OCI-LY7 (cell line): ENCODE measurements around the gene ZCCHC13. TPM values are rescaled to one million over a fixed set of nuclear protein-coding genes. Genes with fewer than 3 reads are reported as not detected.
A peak's percentile ranks its signal among the peaks of the same experiment; 100 is the strongest.

ENCODE experiments used
- BruUV-seq: library from RNA; stranded (reverse); fragments of 400-500 nt; replicated peaks from 2 replicates; lab custom pipeline; 2021; lab: Mats Ljungman, UMichigan
- CTCF ChIA-PET: fragments of 300-600 bp; sonication (Branson Sonifier 250); formaldehyde crosslinking; loops from one replicate; lab custom pipeline; 2022; ENCODE audit warnings: antibody characterized with exemption; ENCODE audit not compliant: unreplicated experiment; lab: Charles Lee
- POLR2A ChIA-PET: fragments of 300-600 bp; sonication (Branson Sonifier 250); formaldehyde crosslinking; loops from one replicate; lab custom pipeline; 2022; ENCODE audit warnings: antibody characterized with exemption; lab: Charles Lee
- DNase-seq: peaks from one replicate; pipeline ENCODE4 v3.0.0-alpha.2; 2015; ENCODE audit warnings: low spot score
- H2AFZ ChIP-seq: fragments of 200-600 bp; sonication (generic), shearing (Covaris generic); 2 replicates; pipeline ENCODE4 v1.6.1; 2014; ENCODE audit warnings: mild to moderate bottlenecking, antibody characterized with exemption, low read length, moderate library complexity
- H3K27ac ChIP-seq: fragments of 200-600 bp; sonication (generic); 2 replicates; pipeline ENCODE4 v1.5.1; 2014; ENCODE audit warnings: mixed run types, low read depth, mild to moderate bottlenecking, moderate library complexity, low read length, inconsistent platforms; ENCODE audit not compliant: poor library complexity, severe bottlenecking
- H3K36me3 ChIP-seq: fragments of 200-600 bp; sonication (generic); 2 replicates; pipeline ENCODE4 v1.6.1; 2014; ENCODE audit warnings: mild to moderate bottlenecking, antibody characterized with exemption, low read length, moderate library complexity, mixed read lengths; ENCODE audit not compliant: insufficient read depth
- H3K4me1 ChIP-seq: fragments of 200-600 bp; sonication (generic); 2 replicates; pipeline ENCODE4 v1.5.1; 2014; ENCODE audit warnings: mild to moderate bottlenecking, low read length; ENCODE audit not compliant: insufficient read depth, poor library complexity, severe bottlenecking
- H3K4me2 ChIP-seq: fragments of 200-600 bp; sonication (generic); 2 replicates; pipeline ENCODE4 v1.6.1; 2014; ENCODE audit warnings: mild to moderate bottlenecking, low read length
- H3K4me3 ChIP-seq: fragments of 200-600 bp; sonication (generic); 2 replicates; pipeline ENCODE4 v1.5.1; 2014; ENCODE audit warnings: mild to moderate bottlenecking, low read depth, low read length; ENCODE audit not compliant: poor library complexity, severe bottlenecking
- H3K79me2 ChIP-seq: fragments of 200-600 bp; sonication (generic); 2 replicates; pipeline ENCODE4 v1.6.1; 2016; ENCODE audit warnings: low read depth, mild to moderate bottlenecking, low read length, moderate library complexity, mixed read lengths; ENCODE audit not compliant: insufficient read depth
- H3K9me2 ChIP-seq: fragments of 200-600 bp; sonication (generic); 2 replicates; pipeline ENCODE4 v1.6.1; 2016; ENCODE audit warnings: mild to moderate bottlenecking, low read length, mixed read lengths; ENCODE audit not compliant: insufficient read depth
- H3K9me3 ChIP-seq: fragments of 200-600 bp; sonication (generic); 2 replicates; pipeline ENCODE4 v1.6.1; 2014; ENCODE audit warnings: mild to moderate bottlenecking, mixed run types, low read length, mixed read lengths
- H4K20me1 ChIP-seq: fragments of 200-600 bp; sonication (generic); 2 replicates; pipeline ENCODE4 v1.6.1; 2014; ENCODE audit warnings: mild to moderate bottlenecking, antibody characterized with exemption, low read length, moderate library complexity, mixed read lengths; ENCODE audit not compliant: insufficient read depth
- CTCF ChIP-seq: fragments of 200-600 bp; sonication (generic); conservative IDR thresholded peaks from 2 replicates; pipeline ENCODE4 v1.5.1; 2014; ENCODE audit warnings: mild to moderate bottlenecking, antibody characterized with exemption, low read length, moderate library complexity, mixed read lengths
- EZH2phosphoT487 ChIP-seq: fragments of 200-600 bp; sonication (generic); IDR thresholded peaks from 2 replicates; pipeline ENCODE4 v1.6.1; 2018; ENCODE audit warnings: low read depth, borderline replicate concordance, mild to moderate bottlenecking, mixed run types, antibody characterized with exemption, low read length, moderate library complexity, mixed read lengths
- intact Hi-C: fragments of 100-400 bp; cut with micrococcal nuclease; formaldehyde crosslinking; loops from one replicate; pipeline ENCODE4 v1.10.0; 2022; ENCODE audit not compliant: unreplicated experiment
- total RNA-seq, 2 experiments: library from RNA; depleted of rRNA in 1 of 2; stranded (reverse); fragments of >200 nt in 1 of 2; shearing (Covaris generic) in 1 of 2; gene quantifications; 2 replicates each; pipeline ENCODE4 v1.2.3, GENCODE V29; 2014 to 2022

The ZCCHC13 gene
- total RNA-seq, 2 experiments from 2014 or later: not detected

GRCh38 chrX:74343343-74344279 is 39.6 kb downstream of the ZCCHC13 start:
- no peak overlapping the region for H3K4me3 ChIP-seq
- no peak for TF ChIP-seq EZH2phosphoT487
- TF ChIP-seq CTCF: peak; percentile 77
- H3K9me2 ChIP-seq: no peaks in the 10 kb centered on the region
- H3K79me2 ChIP-seq: no peaks in the 10 kb centered on the region
- peak; percentile 64 for DNase-seq
- no peak overlapping the region for H3K4me2 ChIP-seq
- no peaks in the 10 kb centered on the region for H3K9me3 ChIP-seq
- no peak overlapping the region for H3K27ac ChIP-seq
- no peak overlapping the region for H2AFZ ChIP-seq
- POLR2A ChIA-PET: interaction anchor here (0.5 kb wide), 1 partner anchor 145 kb away, joined by 3 read pairs; no protein-coding TSS in a partner anchor
- H3K4me1 ChIP-seq: no peaks in the 10 kb centered on the region
- CTCF ChIA-PET: no interaction called here
- H4K20me1 ChIP-seq: no peaks in the 10 kb centered on the region
- intact Hi-C loops: loop anchor here (1.0 to 10.0 kb wide), 2 partner anchors 209 to 488 kb away; no protein-coding TSS in a partner anchor
- no peaks in the 10 kb centered on the region for H3K36me3 ChIP-seq
- BruUV-seq: no TSS peak

GRCh38 chrX:74344280-74344622 is 40.3 kb downstream of the ZCCHC13 start:
- no TSS peak for BruUV-seq
- H3K9me3 ChIP-seq: no peaks in the 10 kb centered on the region
- H3K36me3 ChIP-seq: no peaks in the 10 kb centered on the region
- ChIA-PET POLR2A (interaction anchor here (0.5 kb wide), 1 partner anchor 146 kb away, joined by 3 read pairs; no protein-coding TSS in a partner anchor), CTCF (no interaction called here)
- intact Hi-C loops: loop anchor here (1.0 to 10.0 kb wide), 2 partner anchors 209 to 489 kb away; no protein-coding TSS in a partner anchor
- H3K79me2 ChIP-seq: no peaks in the 10 kb centered on the region
- H3K4me2 ChIP-seq: no peak overlapping the region
- H3K27ac ChIP-seq: no peak overlapping the region
- H2AFZ ChIP-seq: no peak overlapping the region
- H4K20me1 ChIP-seq: no peaks in the 10 kb centered on the region
- no peaks in the 10 kb centered on the region for H3K4me1 ChIP-seq
- no peak for DNase-seq
- H3K9me2 ChIP-seq: no peaks in the 10 kb centered on the region
- no peak for TF ChIP-seq EZH2phosphoT487
- no peak; the same call in none of the 2 replicates for TF ChIP-seq CTCF
- no peak overlapping the region for H3K4me3 ChIP-seq
